GM18526 (cell line): ENCODE data around the gene SLC24A4.

Experiments
- POLR2A ChIP-seq: IDR thresholded peaks from 3 replicates; pipeline ENCODE4 v1.6.1; 2011; ENCODE audit not compliant: insufficient read length; ENCODE audit errors: extremely low read depth

Gene SLC24A4, protein sequence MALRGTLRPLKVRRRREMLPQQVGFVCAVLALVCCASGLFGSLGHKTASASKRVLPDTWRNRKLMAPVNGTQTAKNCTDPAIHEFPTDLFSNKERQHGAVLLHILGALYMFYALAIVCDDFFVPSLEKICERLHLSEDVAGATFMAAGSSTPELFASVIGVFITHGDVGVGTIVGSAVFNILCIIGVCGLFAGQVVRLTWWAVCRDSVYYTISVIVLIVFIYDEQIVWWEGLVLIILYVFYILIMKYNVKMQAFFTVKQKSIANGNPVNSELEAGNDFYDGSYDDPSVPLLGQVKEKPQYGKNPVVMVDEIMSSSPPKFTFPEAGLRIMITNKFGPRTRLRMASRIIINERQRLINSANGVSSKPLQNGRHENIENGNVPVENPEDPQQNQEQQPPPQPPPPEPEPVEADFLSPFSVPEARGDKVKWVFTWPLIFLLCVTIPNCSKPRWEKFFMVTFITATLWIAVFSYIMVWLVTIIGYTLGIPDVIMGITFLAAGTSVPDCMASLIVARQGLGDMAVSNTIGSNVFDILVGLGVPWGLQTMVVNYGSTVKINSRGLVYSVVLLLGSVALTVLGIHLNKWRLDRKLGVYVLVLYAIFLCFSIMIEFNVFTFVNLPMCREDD

DNA sequence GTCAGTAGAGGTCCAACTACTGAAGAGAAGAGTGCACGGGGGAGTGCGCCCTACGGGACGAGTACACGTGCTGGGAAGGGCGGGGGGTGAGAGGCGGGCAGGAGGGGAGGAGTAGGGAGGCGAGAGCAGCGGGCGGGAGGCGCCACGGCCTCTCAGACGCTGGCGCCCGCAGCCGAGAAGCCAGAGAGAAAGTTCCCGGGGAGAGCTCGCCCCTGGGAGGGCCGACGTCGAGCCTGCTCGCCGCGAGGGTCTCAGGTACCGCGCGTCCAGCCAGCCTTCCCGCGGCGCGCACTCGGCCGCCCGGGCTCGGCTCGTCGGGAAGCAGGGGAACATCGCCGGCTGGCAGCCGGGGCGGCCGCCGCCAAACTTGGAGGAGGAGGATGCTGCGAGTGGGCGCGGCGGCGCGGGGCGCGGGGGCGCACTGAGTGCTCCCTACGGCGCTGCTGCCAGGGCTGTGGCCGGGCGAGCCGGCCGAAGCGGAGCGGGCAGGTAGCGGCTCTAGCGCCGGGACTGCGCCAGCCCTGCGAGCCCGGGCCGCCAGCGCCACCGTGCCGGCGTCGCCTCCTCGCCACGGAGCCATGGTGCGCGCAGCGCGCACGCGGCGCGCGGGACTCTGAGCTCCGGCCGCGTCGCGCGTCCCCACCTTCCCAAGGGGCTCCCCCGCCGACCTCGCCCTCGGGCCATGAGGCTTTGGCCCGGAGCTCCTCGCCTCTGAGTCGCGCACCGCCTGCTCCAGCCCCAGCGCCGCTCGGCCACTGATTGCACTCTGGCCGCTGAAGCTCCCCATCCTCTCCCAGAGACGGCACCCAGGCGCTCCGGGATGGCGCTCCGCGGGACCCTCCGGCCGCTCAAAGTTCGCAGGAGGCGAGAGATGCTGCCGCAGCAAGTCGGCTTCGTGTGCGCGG lies at the start of gene SLC24A4:
SLC24A4 (plus strand) TSS at position 155 of the 905 bp plus-strand sequence; CDS start at position 821, 666 bp downstream.
- no peak for TF ChIP-seq POLR2A

DNA sequence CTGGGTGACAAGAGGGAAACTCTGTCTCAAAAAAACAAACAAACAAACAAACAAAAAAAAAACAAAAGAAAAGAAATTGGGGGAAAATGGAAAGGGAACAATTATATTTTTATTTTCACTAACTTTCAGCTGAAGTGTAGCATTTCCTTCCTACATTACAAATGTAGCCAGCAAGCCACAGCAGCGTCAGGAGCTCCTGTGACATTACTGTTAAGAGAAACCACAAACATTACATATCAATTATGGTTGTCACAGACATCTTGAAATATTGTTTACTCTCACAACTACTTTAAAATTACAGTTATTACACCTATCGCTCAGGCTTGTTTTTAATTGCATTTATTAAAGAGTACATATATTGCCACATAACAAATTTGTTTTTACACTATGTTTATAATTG lies 49.8 kb upstream of the SLC24A4 start:
- TF ChIP-seq POLR2A, result no peak

DNA sequence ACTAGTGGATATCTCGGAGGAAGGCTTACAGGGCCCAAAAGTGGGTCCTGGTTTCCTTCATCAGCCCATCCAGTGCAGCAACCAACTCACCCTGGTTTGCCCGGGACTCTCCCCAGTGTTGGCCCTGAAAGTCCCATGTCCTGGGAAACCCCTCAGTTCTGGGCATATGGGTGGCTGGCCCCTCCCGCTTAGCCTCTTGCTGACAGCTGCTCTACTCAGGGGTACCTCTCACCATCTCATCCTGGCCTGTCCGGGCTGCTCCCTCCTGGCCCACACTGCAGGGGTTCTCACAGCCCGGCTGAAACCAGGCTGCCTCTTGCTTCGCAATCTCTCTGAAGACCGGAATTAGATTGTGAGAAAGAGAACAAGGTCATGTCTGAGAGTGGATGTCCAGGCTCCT lies 48.9 kb upstream of the SLC24A4 start:
- no peak for TF ChIP-seq POLR2A

DNA sequence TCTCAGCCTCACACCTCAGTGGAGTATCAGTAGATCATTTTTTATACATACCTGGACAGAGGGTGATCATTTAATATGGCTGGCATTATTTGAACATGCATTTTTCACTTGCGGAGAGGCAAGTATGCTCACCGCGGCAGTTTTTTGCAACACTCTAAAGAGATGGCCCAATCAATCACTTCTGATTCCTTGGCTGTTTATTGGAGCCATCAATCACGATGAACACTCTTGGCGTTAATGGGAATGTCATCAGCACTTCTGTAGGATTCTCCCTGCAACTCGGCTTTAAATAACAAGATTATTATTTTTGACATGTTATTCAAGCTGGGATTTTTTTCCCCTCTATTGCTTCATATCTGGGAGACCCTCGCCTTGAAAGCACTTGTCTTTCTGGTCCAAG lies 46.9 kb upstream of the SLC24A4 start:
- TF ChIP-seq POLR2A, result no peak

DNA sequence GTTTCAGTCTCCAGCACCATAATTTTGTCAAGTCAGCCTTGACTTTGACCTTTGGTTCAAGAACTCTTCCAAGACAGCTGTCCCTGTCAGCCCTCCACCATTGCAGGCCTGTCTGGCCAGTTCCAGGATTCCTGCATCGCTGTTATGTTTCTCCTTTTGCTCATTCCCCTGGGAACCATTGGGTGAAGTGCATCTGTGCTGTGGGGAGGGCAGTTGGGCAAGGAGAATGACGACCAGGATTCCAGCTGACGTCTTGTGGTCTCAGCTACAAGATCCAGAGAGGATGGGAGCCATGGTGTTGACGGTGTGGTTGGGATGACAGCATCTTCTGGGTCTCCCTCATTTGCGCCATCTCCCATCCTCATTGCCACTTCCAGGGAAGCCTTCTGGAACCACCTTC lies 45.9 kb upstream of the SLC24A4 start:
- no peak for TF ChIP-seq POLR2A

DNA sequence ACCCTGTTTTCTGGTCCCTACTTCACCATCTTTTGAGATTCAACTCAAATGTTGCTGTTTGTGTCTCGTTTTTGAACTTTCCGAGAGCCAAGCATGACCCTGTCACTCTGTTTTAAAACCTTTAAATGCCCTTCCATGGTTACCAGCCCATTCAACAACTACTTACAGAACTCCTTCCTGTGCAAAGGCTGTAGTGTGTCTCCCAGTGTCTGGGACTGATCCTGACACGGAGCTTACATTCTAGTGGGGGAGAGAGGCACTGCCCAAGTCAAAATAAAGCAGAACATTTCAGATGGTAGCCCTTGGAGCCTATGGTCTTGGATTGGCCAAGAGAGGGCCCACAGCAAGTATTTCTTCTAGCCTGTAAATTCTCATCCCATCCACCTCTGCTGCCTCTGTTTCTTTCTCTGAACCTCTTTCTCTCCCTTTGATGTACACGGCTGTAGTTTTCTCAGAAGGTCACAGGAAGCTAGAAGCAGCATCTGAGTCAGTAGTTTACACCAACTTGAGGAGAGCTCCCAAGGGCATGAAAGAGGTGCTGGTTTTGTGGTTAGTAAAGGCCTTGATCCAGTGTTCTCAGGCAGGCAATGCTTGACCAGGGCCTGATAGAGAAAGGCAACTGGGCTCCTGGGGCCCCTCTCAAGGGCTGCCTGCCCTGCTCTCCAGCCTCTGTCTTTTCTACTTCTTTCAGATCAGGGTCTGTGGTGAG lies 42.3 kb upstream of the SLC24A4 start:
- no peak for TF ChIP-seq POLR2A

DNA sequence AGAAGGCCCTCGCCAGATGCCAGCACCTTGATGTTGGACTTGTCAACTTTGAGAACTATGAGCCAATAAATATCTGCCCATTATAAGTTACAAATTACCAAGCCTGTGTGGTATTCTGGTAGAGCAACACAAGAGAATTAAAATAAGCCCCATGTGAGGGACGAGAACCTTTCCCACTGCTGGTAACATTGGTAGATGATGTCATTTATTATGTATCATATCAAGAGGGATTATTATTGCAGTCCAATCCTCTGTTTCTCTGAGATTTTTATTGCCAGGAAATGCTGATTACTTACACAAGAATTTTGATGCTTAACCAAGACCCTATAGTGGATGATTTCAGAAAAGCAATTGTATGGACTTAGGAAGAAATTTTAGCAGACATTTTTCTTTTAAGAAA lies 40.3 kb upstream of the SLC24A4 start:
- TF ChIP-seq POLR2A, result no peak

DNA sequence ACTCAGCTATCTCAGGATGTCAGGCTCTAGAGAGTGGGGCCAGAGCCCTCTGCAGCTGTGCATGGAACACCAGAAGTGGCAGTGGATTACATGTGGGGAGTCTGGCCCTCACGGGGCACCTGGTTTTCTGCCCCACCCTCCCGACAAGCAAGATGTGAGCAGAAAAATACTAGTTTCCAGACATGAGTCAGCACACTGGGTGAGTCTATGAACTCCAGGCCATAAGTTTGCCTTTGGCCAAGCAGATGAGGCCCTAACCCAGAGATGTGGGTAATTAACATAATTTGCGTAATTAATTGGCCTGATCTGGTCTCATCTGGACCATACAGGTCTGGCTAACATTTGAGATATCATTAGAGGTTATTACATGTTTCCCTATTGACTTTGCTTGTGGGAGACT lies 37.7 kb upstream of the SLC24A4 start:
- TF ChIP-seq POLR2A, result no peak

DNA sequence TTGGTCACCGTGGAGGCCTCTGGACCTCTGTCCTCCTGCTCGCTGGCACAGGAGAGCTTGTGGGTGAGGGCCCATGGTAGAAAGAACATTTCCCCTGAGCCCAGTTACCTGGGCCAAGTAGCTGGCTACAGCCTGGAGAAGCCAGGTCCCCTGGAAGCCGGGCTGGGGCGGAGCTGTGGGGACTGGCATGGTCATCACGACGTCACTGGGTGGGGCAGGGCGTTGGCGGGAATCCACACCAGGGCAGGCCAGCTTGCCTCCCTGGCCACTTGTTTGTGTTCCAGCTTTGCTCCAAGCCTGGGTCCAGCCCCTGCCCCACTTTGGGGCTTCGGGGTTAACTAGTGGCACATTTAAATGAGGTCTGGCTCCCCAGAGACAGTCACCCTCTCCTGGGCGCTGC lies 35.0 kb upstream of the SLC24A4 start:
- TF ChIP-seq POLR2A, result no peak

DNA sequence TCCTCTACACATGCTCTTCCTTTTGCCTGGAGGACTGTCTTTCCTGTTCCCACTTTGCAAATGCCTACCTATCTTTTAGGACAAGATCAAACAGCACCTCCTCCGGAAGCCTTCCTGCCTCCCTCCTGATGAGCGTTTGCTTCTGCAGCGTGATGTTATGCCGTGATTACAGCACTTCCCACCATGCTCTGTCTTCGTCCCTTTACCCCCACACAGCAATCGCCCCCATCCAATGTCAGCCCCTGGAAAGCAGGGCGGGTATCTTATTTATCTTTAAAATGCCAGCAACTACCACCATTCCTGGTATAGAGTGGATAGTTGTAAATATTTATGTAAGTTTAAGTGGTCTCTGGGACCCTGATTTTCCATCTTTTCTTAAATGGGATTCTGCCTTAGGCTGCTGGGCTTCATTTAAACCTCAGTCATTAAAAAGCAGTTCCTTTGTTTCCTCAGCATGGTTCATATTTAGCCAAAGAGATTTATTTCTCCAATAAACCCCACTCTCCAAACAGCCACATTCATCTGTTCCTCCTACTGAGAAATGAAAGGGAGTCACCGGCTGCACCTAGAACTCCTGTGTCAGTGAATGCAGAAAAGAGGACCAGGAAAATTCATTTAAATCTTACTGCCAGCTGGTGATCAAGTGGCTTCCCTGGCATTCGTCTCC lies 33.8 kb upstream of the SLC24A4 start:
- no peak for TF ChIP-seq POLR2A

DNA sequence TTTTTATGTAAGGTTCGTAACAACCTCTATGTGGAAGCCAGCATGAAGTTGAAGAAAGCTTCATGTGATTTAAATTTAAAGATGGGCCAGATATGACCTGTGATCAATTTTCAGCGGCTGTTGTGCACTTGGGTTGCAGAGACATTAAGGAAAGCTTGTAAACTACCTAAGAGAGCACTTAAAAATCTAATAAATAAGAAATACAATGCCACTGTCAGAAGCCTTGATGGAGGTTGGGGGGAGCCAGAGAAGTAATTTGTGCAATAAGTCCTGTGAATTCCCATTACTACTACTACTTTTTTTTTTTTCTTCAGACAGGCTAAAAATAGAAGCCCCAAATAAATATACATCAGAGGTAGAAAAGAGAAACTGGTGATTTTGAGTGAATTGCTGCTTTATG lies 30.3 kb upstream of the SLC24A4 start:
- TF ChIP-seq POLR2A, result no peak

DNA sequence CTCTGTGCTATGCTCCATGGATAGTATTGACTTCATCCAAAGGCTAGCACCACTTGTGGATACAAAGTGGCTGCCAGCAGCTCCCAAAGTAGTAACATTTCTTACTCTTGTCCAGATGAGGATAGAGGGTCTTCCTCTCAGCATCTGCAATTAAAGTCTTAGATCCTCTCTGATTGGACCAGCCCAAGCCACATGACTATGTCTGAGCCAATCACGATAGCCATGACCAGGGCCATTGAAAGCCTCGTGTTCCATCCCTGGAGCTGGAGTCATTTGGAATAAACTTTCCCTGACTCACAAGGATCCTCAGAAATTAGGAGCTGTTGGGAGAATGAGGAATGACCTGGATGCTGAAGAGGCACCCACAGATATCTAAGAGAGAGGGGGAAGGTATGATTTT lies 28.5 kb upstream of the SLC24A4 start:
- no peak for TF ChIP-seq POLR2A

DNA sequence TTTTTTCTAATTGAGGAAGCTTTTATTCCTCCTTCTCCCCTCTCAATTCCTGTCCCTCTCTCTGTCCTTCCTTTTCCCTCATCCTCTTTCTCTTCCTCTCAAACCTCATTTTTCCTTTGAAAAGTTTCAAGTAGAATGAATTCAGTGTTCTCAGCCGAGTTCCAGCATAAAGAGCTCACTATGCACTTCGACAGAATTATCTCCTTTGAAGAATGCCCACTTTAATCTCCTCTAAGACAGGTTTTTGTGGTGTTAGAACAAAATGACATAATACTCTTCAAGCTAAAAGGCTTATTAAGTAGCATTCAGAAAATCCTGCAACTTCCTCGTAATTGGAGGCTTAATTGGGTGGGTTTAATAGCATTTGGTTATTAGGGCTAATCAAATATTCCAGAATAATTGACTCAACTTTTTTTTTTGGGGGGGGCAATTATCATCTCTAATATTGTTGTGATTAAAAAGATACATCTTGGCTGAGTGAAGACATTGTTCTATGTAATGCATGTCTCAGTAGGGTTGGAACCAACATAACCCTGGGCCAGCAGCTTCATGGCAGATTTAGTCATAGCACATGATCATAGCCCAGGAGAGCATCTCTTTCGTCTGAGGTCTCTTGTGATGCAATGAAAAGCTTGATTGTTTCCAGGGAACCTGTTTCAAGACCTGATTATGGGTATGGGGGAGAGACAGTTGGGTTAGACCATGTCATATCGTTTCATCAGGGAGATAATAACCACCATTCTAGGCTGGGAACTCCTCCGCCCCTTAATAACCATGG lies 25.0 kb upstream of the SLC24A4 start:
- no peak for TF ChIP-seq POLR2A

DNA sequence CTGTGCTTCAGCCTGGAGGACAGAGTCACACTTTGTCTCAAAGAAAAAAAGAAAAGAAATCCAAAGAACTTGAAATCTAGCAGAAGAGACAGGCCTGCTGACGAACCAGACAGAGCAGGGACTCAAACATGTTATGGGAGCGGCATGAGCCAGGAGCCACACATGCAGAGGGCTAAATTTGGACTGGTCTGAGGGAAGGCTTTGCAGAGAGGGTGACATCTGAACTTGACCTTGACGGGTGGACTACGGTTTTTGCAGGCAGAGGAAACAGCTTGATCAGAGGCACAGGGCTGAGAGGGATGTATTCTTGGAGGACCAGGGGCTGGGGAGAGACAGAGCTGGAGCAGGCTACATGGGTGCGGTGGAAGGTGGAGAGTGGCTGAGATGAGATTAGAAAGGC lies 20.5 kb upstream of the SLC24A4 start:
- no peak for TF ChIP-seq POLR2A

DNA sequence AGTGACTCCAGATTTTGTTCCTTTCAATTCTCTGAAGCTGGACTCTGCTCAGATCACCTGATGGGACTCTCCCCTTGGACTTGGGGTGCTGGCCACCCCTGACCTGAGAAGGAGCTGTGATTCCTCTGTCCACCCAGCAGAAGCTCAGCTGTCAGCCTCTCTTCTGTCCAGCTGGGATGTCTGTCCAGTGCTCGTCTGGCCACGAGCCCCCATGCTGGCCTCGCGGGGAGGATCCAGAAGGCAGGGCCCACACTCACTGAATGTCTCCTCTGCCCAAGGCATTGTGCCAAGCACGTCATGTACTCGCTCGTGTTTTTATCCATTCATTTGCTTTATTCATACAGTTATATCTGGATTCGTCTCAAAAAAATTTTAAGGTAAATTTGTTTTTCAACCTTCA lies 14.2 kb upstream of the SLC24A4 start:
- no peak for TF ChIP-seq POLR2A
